ENCODE data around the gene CDK5RAP2.
"Not testable (repeated sequence)": the region's sequence is repeated elsewhere in the genome, so short reads cannot be mapped to it uniquely, and the experiment has no call there.

The CDK5RAP2 gene

DNA sequence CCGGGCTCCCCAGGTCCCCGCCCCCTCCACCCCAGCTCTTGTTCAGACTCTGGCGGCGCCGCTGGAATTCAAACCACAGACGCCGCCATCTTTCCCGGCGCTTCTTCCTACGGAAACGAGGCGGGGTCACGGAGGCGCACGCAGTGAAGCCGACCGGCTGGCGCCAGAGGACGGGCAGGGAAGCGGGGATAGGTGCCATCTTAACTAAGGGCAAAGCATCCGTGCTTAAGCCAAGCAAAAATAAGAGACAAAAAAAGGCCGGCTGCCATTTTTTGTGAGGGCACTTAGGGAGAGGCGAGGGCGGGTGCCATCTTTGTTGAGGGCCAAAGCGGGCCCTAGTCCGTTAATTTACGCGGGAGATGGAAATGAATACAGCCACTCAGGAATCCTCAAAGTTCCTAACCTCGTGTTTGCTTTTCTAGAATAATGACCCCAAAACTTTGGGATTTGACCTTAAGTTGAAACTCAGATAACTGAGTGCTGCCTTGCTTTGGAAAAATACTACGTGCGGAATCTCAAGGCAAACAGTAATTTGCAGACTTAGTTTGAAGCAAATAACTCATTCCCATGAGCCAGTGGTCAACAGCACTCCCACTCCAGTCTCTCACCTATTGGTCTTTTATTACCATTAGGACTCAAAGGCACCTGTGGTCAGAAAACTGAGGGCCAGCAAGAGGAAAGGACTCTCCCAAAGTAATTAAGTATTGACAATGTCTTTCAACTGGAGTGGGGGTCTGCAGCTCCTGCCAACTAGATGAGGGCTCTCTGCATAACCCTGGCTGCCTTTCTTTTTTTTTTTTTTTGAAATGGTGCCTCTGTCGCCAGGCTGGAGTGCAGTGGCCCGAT lies at the start of gene CDK5RAP2:
TSS of gene CDK5RAP2 (minus strand) at position 117 of the 846 bp plus-strand sequence. CDS start 189 bp downstream, outside the sequence.
- peak; percentile 91 for DNase-seq

DNA sequence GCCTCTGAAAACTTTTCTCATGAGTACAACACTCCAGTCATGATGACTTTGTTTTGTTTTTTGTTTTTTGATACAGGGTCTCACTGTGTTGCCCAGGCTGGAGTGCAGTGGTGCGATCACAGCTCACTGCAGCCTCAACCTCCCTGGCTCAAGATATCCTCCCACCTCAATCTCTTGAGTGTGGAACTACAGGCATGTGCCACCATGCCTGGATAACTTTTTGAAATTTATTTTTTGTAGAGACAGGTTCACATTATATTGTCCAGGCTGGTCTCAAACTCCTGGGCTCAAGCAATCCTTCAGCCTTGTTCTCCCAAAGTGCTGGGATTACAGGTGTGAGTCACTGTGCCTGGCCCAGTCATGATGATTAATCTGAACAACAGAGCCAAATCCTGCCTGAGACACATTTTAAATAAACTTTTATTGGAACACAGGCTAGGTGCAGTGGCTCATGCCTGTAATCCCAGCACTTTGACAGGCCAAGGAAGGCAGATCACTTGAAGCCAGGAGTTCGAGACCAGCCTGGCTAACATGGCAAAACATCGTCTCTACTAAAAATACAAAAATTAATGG lies 49.0 kb upstream of the CDK5RAP2 start:
- DNase-seq, result not testable (repeated sequence)

DNA sequence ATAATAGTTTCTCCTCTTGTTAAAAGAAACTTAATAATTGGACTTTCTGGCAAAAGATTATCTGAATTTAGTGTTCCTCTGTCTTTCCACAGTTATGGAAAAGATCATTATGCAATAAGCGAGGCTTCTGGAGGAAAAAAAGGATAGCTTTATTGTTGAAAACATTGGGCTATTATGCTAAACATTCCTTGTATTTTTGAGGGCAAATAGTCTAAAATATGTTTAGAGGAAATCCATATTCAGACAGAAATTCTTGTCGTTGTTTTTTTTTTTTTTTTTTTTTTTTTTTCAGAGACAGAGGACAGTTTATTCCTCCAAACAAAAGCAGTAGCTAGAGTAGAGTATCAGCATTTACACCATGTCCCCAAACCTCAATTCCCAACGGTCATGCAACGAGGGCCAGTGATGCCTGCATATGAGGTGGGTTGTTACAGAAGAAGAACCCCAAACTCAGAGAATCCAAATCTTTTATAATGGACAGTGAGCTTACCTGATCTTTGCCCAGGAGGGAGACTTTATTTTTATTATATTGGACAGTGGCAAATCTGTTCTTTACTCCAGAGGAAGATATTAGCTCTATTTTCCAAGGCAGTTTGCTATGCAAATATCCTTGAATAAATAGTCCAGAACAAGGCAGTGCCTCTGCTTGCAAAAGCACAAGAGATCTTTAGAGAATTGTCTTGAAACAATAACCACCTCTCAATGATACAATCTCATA lies 48.4 kb upstream of the CDK5RAP2 start:
- DNase-seq, result no peak

DNA sequence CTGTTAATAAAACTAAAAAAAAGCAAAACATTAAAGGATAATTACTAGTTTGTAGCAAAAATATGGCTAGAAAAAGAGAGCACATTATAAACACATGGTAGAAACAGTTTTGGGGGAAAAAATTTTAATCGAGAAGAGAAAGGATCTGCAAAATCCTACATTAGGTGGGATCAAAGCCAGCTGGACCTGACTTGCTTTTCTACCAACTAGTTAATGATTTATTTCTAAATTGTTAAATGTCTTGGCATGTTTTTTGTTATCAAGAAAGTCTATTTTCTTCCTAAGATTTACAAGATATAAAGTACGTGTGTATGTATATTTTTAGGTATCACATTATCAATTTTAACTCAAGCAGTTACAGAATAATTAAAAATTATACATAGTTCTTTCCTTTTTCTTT lies 47.1 kb upstream of the CDK5RAP2 start:
- no peak for DNase-seq

DNA sequence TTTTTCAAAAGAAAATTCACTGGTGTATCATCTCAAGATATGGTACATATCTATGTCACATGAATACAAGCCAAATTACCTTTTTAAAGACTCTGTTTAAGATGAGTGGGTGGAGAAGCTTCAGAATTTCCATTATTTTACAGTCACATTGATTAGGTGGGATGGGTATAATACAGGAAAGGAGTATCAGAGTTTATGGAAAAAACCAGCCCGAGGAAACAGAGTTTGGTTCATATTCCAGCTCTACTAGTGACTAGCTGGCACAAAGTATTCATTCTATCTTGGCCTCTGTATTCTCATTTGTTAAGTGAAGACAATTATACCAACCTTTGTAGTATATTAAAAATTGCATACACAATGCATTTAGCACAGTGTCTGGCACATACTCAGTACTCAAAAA lies 46.5 kb upstream of the CDK5RAP2 start:
- no peak for DNase-seq

DNA sequence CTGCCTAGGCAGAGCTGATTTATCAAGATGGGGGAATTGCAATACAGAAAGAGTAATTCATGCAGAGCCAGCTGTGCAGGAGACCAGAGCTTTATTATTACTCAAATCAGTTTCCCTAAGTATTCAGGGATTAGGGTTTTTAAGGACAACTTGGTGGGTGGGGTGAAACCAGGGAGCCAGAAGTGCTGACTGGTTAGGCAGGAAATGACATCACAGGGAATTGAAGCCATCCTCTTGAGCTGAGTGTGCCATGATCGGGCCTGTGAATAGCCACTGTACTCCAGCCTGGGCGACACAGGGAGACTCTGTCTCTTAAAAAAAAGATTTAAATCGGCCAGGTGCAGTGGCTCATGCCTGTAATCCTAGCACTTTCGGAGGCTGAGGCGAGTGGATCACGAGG lies 45.3 kb upstream of the CDK5RAP2 start:
- no peak for DNase-seq

DNA sequence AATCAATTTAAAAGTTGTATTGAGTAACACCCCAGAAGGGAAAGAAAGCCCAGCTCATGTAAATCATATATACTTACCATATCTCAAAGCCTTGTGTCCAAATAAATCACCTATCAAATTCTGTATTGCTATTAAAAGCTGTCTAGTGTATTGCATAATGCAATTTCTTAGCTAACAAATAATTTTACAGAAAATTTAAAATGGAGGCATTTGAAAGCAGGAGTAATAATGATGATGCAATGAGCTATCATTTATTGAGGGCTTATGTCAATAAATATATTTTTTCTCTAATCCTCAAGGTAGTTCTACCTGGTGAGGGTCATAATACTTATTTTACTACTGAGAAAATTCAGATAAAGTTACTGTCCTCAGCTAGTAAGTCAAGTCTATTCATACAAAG lies 42.8 kb upstream of the CDK5RAP2 start:
- no peak for DNase-seq

DNA sequence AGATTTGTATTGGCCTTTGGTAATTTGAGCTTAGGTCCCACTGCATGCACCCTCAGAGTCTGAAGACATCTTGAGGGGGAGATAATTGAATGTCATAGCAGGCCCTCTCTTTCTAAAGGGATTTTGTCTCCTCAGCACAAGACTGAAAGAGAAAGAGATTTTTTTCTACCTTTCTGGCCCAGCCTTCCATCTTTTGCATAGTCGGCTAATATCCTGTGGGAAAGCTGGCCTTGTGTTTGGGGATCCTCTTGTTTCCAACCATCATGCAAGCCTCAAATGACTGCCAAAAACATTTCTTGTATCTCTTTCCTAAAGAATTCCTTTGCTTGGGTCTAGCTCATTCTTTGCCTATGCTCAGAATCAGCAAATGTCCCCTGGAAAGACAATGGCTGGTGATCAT lies 42.0 kb upstream of the CDK5RAP2 start:
- no peak for DNase-seq

DNA sequence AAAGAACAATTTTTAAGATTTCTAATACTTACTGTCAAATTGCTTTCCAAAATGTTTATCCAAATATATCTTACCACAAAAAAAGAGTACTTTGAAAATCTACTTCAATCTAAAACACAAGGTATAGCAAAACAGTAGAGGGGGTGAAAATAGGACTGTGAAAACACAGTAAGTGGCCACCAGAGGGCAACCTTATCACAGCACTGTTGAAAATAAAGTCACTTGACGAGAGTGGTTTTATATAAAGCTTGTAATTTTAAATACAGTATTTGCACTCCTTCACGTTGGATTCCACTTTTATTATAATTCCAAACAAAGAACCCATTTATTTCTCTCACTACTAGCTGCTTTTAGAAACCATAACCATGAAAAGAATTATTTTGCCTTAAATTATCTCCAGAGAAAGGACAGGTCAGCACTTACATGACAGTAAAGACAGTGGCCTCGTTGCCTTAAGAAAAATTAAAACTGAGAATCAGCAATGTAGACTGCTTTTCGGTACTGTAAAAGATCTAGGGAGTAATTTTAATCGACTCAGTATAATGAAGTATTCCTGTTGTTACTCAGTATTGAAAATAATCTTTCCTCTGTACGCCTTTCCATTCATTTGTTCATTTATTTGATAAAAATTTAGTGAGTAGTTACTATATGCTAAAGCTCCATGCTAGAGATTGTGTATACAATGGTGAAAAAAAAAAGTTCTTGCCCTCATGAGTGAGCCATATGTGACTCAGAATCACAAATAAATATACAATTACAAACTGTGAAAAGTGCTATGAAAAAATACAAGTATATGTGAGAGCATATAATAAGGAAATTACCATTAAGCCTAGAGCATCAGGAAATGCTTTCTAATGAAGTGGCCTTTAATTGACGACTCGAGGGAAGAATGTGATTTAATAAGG lies 40.0 kb upstream of the CDK5RAP2 start:
- peak; percentile 61 for DNase-seq

DNA sequence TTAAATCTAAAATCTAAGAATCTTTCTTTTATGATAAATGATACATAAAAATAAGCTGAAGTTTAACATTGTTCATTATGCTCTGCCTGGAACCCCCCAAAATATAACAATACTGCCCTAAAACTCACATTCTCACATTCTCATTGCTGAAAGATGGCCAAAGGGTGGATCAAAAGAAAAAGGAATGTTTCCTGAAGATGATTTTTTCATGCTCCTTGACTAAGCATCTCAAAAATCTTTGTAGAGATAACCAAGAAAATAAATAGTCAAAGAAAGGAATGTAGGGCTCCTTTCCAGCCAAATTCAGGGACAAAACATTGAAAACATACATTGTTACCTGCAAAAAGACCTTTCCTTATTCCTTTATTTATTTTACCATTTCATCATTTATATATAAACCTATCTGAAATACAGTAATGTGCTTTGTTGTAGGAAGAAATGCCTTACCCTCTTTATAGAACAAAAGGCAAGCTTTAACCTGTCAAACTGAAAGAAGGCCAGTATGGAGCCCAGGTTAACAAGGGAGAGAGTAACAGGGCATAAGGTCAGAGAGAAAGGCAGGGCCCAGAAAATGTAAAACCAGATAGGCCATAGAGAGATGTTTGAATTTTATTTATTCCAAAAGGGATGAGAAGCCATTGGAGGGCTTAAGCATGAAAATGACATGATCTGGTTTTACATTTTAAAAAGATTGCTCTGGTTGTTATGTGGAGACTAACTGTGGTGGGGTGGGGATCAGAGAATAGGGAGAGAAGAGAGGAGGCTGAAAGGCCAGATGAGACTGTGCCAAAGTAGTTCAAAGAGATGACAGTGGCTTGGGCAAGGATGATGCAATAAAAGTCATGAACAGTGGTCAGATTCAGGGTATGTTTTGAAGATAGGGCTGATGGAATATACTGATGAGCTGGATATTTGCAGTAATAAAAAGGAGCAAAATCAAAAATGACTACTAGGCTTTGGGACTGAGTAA lies 37.3 kb upstream of the CDK5RAP2 start:
- DNase-seq, result no peak

DNA sequence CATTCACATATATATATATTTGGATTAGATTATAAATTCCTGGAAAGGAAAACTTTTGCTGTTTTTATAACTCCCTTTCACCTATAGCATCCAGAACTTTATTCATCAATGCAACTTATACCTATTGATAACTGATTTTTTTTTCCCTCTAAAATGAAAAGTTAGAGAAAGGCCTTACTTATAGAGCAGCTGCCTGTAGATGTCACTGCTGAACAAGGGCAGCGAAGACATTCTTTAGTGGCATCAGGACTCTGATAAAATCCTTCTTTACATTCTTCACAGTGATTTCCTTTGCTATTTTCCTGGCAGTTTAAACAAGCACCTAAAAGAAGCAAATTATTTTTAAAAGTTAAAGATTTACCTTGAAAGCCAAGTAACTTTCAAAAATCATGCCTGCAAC lies 32.3 kb upstream of the CDK5RAP2 start:
- DNase-seq, result no peak

DNA sequence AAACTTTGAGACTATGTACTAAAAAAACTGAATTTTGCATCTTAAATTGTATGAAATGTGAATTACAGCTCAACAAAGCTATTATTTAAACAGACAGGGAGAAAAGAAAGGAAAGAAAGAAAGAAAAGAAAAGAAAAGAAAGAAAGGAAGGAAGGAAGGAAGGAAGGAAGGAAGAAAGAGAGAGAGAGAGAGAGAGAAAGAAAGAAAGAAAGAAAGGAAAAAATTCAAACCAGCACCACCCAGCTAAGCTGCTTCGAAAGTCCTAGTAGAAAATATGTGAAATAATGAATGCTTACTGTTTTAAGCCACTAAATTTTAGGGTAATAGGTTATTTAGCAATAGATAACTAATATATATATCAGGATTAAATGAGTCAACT lies 31.7 kb upstream of the CDK5RAP2 start:
- DNase-seq, result no peak

DNA sequence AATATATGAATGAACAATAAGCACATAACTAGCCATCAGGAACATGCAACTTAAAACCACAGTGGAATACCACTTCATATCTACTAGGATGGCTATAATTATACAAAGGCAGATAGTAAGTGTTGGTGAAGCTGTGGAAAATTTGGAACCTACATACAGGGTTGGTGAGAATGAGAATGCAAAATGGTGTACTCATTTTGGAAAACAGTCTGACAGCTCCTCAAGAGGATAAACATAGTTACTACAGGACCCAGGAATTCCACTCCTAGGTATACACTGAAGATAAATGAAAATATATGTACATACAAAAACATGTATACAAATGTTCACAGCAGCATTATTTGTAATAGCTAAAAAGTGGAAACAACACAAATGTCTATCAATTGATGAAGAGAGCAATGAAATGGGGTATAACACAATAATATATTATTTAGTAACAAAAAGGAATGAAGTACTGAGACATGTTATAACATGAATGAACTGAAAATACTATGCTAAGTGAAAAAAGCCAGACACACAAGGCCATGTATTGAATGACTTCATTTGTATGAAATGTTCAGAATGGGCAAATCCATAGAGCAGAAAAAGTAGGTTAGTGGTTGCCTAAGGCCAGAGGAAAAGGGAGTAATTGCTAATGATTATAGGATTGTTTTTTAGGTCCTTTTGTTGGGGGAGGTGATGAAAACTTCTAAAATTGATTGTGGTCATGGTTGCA lies 31.2 kb upstream of the CDK5RAP2 start:
- no peak for DNase-seq

DNA sequence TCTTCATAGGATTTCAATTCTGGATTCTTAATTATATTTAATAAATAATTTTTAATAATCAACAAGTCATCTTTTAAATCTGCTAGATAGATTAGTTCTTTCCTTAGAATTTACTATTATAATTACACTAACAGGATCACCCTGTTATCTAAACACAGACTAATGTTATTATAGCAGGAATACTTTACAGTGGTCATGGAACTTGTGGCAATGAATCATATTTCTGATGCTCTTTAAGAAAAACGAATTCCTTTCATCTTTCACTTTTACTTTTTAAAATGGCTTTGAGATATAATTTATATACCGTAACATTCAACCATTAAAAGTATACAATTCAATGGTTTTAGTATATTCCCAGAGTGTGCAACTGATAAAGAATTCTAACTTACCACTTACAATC lies 29.7 kb upstream of the CDK5RAP2 start:
- no peak for DNase-seq

DNA sequence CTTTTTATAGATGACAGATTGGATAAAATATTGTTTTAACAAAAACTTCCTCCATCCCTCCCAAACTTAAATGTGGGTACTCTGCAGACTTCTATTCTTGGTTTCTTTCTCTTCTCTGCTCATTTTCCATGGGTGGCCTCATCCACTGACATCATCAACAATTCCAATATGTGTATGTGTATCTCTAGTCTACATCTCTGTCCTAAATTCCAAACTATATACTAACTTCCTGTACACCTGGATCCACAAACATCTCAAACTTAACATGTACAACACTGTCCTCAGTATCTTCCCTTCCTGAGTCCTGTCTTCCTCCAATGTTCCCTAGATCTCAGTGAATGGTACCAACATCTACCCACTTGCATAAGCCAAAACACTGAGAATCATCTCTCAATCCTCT lies 28.5 kb upstream of the CDK5RAP2 start:
- no peak for DNase-seq

DNA sequence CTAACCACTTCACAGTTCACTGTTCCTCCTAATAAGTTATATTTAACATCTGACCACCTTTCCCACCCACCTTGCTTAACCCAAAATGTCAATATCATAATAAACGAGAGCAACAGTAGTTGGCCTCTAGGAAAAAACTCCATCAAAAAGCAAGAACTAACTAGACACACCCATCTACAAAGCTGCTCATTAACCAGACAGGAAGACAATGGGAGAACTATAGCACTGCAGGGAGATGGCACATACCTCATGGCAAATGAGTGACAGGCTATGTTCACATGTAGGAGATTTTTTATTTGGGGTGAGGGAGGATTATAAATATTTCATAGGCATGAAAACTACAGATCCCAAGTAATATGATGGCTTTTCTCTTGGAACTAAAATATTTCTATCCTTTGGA lies 23.6 kb upstream of the CDK5RAP2 start:
- no peak for DNase-seq

DNA sequence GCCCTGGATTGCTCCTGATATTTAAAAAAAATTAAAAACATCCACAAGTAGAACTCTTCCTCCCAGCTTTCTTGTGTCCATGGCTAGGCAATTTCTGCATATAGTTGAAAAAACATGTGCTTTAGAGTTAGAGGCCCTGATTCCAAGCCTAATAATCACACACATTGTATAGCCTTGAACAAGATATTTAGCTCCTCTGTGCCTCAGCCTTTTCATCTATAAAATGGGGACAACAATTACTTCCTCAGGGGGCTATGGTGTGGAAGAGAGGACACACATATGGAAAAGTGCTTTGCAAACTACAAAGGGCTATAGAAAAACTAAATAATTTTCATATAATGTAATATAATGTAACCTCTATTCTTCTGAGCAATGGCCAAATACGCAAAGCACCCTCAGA lies 23.0 kb upstream of the CDK5RAP2 start:
- no peak for DNase-seq

DNA sequence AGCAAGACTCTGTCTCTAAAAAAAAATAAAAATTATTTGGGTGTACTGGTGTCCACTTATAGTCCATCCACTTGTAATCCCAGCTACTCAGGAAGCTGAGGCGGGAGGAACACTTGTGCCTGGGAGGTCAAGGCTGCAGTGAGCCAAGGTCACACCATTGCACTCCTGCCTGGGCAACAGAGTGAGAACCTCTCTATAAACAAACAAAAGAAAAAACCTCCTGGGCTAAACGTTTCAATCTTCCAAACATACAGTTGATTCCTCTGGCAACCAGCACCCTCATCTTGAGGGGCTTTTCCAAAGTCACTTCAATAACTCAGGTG lies 13.9 kb upstream of the CDK5RAP2 start:
- DNase-seq, result no peak

DNA sequence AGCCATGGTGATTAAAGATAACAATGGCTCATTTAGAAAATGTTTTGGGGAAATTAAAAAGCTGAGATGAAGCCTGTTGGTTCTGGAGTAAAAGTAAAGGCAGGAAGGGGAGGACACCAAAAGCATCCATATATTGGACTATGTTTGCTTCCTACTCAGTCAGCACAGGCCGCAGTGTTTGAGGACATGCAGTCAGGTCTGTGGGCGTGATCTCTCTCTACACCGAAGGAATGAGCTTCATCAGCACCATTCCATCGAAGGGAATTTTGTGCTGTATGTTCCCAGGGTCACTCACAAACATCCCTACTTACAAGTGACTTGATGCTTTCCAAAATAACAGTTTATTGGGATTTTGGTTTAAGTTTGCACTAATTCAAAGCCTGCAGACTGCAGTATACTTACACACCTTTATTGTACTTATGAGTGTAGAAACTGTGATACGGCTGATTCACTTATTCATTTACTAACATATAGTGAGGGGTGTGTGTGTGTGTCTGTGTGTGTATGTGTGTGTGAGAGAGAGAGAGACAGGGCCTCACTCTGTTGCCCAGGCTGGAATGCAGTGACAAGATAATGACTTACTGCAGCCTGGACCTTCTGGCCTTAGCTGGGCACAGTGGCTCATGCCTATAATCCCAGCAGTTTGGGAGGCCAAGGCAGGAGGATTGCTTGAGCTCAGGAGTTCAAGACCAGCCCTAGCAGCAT lies 13.4 kb upstream of the CDK5RAP2 start:
- DNase-seq, result no peak

DNA sequence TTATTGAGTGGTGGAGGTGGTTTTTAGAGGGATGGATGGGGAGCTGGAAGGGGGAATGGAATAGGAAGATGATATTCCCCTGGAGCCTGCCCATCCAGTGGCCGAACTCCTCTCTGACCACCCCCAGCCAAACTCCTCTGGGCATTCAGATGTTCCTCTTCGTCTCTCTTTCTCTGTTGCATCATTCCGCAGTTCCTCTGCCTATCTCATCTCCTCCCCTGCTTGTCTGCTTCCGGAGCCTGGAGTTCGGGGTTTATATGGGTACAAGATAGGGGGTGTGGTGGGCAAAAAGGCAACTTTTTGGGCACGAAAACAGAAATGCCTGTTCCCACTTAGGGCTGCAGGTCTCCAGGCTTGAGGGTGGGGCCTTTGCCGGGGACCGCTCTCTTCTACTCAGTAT lies 12.2 kb upstream of the CDK5RAP2 start:
- DNase-seq, result no peak

DNA sequence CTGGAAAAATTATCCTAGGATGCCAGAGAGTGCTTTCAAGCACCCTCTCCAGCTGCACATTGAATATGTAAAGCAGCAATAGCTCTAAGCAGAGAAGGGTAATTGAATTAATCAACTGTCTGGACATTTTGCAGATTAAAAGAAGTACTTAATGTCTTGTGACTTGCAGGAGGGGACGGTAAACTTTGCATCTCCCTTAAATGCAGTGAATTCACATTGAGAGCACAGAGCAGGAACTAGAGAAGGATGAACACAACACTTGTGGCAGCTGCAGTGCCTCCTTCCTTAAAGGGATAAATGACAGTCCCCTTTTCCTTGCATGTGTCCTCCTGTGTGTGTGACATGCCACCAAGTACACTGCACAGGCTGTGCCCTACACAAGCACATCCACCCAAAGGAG lies 7.4 kb upstream of the CDK5RAP2 start:
- DNase-seq, result no peak

All from activated CD8-positive, alpha-beta memory T cell treated with anti-CD3 and anti-CD28 coated beads, Interleukin-2, amount 50 U/mL, for 48 hours (primary cell).